ENCODE measurements around the gene TBC1D22A.

The TBC1D22A gene

DNA sequence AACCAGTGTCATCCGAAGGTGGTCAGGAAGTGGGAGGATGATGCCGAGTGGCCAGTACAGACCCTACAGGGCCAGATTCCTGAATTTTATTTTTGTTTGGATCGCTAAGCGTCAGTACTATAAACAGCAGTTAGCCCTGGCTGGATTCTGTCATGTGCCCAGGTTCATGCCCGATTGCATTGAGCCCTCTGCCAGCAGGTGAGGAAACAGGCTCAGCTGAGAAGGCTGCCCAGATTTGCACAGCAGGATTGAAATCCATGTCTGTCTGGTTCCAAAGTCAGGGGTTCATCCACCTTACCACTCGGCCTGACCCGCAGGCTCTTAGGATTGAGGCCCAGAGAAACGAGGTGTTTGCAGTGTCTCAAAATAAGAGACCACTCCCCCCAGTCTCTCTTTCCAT lies 9.1 kb upstream of the TBC1D22A start:
- Mint-ChIP-seq H3K36me3 (ENCODE audit: low read depth) (peaks cover 14% of the 10 kb centered on the region), H3K4me3 (no peak overlapping the region), H3K27ac (no peak overlapping the region), H3K9me3 (peaks cover 4% of the 10 kb centered on the region), H3K4me1 (peaks cover 4% of the 10 kb centered on the region), H3K27me3 (ENCODE audit: low read depth) (peaks cover 17% of the 10 kb centered on the region)
- TF ChIP-seq, protein P1, sequence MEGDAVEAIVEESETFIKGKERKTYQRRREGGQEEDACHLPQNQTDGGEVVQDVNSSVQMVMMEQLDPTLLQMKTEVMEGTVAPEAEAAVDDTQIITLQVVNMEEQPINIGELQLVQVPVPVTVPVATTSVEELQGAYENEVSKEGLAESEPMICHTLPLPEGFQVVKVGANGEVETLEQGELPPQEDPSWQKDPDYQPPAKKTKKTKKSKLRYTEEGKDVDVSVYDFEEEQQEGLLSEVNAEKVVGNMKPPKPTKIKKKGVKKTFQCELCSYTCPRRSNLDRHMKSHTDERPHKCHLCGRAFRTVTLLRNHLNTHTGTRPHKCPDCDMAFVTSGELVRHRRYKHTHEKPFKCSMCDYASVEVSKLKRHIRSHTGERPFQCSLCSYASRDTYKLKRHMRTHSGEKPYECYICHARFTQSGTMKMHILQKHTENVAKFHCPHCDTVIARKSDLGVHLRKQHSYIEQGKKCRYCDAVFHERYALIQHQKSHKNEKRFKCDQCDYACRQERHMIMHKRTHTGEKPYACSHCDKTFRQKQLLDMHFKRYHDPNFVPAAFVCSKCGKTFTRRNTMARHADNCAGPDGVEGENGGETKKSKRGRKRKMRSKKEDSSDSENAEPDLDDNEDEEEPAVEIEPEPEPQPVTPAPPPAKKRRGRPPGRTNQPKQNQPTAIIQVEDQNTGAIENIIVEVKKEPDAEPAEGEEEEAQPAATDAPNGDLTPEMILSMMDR (IDR thresholded peaks at IDR 0.05; ENCODE audit: unreplicated experiment in 3 of 3): no peak

DNA sequence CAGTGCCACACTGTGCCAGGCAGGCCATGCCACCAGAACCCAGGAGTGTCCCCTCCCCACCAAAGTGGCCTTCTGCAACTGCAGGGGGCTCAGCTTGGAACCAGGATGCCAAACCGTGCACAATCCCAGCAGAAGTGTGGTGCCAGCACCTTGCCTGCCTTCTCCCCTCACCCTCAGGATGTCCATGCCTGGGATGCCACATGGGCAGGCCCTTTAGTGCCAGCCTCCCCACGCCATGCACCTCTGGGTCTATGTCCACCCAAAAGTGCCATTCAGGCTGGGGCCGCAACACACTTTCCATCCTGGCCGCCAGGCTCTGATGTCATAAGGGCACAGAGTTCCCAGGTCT lies 8.7 kb upstream of the TBC1D22A start:
- Mint-ChIP-seq H3K36me3 (ENCODE audit: low read depth) (peaks cover 17% of the 10 kb centered on the region), H3K27ac (peak overlapping the region in 1 of 3 experiments; percentile 84), H3K4me3 (no peak overlapping the region), H3K27me3 (ENCODE audit: low read depth) (peaks cover 16% of the 10 kb centered on the region), H3K9me3 (peaks cover 4% of the 10 kb centered on the region), H3K4me1 (peaks cover 7% of the 10 kb centered on the region)
- TF ChIP-seq, protein P1 (IDR thresholded peaks at IDR 0.05; ENCODE audit: unreplicated experiment in 3 of 3): no peak

DNA sequence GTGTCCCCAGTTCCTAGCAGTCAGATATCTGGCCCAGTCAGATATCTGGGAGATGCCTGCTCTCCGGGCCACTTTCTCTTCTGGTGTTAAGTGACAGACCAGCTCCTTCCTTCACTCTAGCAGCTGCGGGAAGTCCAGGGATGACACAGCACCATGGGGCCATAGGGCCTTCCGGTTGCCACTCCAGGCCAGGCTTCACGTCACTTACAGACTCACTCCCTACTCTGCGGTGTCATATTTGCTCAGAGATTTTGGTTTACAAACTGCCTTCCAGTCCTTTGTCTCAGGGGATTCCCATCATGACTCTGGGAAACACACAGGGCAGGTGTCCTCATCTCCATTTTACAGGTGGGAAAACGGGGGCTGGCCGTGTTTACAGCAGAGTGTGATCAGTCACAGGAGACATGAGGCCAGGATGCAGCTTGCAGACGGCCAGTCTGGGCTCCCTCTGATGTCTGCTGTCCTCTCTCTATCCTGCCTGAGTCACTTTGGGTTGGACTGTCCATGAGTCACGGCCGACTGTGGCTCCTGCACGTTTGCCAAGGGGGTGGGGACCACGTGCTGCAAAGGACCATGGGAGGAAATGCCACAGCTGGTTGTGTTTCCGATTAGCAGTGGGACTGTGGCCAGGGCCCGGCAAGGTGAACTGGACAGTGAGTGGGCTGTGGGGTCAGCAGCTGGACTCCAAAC lies 8.2 kb upstream of the TBC1D22A start:
- Mint-ChIP-seq H3K9me3 (peaks cover 4% of the 10 kb centered on the region), H3K4me3 (no peak overlapping the region), H3K27me3 (ENCODE audit: low read depth) (peaks cover 11% of the 10 kb centered on the region), H3K36me3 (ENCODE audit: low read depth) (peaks cover 18% of the 10 kb centered on the region), H3K27ac (peak overlapping the region; percentile 32 to 84 (median 73)), H3K4me1 (peaks cover 11% of the 10 kb centered on the region)
- TF ChIP-seq, protein P1 (IDR thresholded peaks at IDR 0.05; ENCODE audit: unreplicated experiment in 3 of 3): no peak

DNA sequence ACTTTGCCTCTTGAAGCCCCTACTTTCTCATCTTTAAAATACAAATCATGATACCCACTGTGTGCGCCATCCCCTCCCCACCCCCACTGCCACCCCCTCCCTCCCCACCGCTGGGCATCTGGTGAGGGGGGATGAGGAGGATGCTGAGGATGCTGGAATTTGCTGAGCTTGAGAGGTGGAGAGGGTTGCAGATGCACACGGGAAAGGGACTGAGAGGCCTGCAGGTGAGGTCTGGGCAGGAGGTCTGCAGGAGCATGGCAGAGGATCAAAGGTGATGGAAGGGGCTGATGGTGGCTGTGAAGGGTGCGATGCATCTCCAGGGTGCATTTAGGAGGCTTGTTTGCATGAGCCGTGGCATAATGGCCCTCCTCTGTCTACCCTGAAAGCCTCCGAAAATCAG lies 7.6 kb upstream of the TBC1D22A start:
- Mint-ChIP-seq H3K27ac (no peak overlapping the region), H3K9me3 (peaks cover 4% of the 10 kb centered on the region), H3K4me3 (no peak overlapping the region), H3K27me3 (ENCODE audit: low read depth) (peaks cover 10% of the 10 kb centered on the region), H3K4me1 (peaks cover 11% of the 10 kb centered on the region), H3K36me3 (ENCODE audit: low read depth) (peaks cover 18% of the 10 kb centered on the region)
- TF ChIP-seq, protein P1 (IDR thresholded peaks at IDR 0.05; ENCODE audit: unreplicated experiment in 3 of 3): no peak

DNA sequence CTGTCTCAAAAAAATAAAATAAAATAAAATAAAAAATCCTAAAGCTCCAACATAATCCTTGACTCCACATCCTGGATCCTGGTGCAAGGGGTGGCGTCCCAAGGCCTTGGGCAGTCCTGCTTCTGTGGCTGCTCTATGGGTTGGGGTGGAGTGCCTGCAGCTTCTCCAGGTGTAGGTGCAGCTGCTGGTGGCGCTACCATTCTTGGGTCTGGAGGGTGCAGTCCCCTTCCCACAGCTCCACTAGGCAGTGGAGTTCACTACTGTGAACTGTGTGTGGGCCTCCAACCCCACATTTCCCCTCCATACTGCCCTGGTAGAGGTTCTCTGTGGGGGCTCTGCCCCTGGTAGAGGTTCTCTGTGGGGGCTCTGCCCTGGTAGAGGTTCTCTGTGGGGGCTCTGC lies 6.9 kb upstream of the TBC1D22A start:
- Mint-ChIP-seq H3K9me3 (peaks cover 4% of the 10 kb centered on the region), H3K4me1 (peaks cover 11% of the 10 kb centered on the region), H3K27ac (no peak overlapping the region), H3K27me3 (ENCODE audit: low read depth) (peaks cover 3% of the 10 kb centered on the region), H3K4me3 (no peak overlapping the region), H3K36me3 (ENCODE audit: low read depth) (peaks cover 18% of the 10 kb centered on the region)
- TF ChIP-seq, protein P1 (IDR thresholded peaks at IDR 0.05; ENCODE audit: unreplicated experiment in 3 of 3): no peak

DNA sequence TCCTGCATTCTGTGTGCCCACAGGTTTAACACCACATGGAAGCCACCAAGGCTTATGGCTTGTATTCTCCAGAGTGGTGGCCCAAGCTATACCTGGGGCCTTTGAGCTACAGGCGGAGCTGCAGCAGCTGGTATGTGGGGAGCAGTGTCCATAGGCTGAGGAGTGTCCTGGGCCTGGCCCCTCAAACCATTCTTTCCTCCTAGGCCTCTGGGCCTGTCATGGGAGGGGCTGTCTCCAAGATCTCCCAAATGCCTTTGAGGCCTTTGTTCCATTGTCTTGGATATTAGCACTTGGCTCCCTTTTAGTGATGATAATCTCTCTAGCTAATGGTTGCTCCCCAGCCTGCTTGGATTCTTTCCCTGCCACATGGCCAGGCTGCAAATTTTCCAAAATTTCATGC lies 6.4 kb upstream of the TBC1D22A start:
- peaks cover 15% of the 10 kb centered on the region for H3K4me1 Mint-ChIP-seq
- TF ChIP-seq, protein P1 (IDR thresholded peaks at IDR 0.05; ENCODE audit: unreplicated experiment in 3 of 3): no peak

More for the DNA sequence above, 6.4 kb upstream of the TBC1D22A start:
- Mint-ChIP-seq H3K36me3 (ENCODE audit: low read depth) (peaks cover 18% of the 10 kb centered on the region), H3K27me3 (ENCODE audit: low read depth) (no peaks in the 10 kb centered on the region), H3K9me3 (peaks cover 4% of the 10 kb centered on the region), H3K27ac (no peak overlapping the region), H3K4me3 (no peak overlapping the region)
